ENCODE measurements around the gene YTHDC2.

The YTHDC2 gene

DNA sequence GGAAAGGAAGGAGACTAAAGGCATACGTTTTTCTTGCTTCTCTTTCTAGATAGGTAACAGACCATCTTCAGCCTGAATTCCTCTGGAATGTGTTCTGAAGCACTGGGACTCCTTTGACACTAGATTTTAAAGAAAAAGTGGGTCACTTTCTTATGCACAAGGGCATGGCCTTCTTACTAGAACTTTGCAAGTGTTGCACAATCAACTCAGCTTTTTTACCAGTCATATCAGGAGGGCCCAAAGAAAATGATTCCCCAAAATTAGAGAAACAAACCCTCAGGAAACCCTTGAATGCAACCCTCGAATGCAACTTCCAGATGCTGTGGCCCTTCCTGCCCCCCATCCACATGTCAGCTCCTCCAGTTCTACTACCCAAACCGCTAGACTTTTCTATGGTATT is 93.9 kb downstream of the YTHDC2 start:
- no peak for DNase-seq

DNA sequence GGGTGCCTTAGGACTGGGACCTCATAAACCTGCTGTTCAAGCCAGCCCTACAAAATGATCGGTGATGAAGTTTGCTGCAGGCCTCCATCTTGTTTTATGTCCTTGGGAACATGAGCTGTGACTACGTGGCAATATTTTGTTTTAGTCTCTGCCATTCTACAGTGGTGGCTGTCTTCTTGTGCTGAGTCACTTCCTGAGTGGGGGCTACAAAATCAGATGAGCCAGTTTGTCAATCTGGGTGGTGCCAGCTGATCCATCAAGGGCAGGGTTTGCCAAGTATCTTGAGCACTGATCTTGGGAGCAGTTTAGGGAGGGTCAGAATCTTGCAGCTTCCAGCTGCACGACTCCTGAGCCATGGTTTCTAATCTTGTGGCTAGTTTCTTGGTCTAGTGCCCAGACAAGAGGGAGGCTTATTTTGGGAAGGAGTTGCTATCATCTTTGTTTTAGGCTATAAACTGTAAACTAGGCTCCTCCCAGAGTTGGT is 94.7 kb downstream of the YTHDC2 start:
- no peak for DNase-seq

DNA sequence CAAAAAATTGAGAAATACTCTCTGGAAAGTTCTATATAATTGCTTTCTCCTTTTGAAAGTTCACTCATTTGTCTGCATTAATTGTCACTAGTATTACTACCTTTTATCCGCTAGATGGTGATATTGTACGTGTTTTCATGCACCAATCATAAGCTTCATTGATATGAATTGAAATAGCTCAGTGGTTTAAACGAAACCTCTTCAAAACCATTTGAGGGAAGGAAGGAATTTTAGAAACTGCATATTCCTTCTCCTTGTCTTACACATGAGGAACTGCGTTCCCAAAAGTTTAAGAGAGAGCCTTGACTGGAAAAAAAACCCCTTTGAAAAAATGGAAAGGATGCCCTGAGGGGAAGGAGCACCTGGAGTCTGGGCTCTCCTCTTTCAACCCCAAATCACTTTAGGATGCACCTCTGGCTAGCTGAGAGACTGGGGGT is 98.6 kb downstream of the YTHDC2 start:
- no peak for DNase-seq

DNA sequence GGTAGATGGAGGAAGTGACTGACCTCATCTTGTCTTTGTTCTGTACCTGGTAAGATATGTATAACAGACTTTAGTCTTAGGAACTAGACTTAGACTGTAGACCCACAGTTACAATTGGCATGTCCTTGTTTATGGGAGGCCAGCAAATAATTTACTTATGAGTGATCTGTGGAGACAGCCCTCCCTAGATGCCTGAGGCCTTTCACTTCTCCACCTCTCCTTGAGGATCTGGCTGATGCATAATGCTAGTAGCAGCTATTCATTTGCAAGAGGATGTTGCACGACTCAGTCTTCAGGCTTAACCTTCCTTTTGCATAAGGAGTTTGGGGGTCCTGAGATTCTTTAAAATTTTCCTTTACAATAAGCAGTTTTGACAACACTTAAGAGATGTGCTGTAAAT is 100.7 kb downstream of the YTHDC2 start:
- no peak for DNase-seq

DNA sequence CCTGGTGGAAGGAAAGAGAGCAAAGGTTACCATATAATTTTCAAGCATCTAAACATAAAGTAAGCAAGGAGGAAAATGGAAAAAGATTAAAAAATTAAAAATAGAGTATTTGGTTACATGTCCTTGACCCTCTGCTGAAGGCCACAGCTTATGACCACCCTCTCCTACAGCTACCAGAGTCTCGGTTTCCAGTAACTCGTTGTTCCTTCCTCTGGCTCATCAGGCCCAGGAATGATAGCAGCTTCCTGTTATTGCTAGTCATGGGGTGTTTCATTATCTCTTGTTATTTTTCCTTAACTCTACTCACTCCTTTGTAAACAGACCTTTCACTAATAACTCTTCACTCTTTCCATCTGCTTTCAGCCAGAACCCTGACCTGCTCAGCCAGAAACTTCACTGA is 102.2 kb downstream of the YTHDC2 start:
- DNase-seq, result no peak

DNA sequence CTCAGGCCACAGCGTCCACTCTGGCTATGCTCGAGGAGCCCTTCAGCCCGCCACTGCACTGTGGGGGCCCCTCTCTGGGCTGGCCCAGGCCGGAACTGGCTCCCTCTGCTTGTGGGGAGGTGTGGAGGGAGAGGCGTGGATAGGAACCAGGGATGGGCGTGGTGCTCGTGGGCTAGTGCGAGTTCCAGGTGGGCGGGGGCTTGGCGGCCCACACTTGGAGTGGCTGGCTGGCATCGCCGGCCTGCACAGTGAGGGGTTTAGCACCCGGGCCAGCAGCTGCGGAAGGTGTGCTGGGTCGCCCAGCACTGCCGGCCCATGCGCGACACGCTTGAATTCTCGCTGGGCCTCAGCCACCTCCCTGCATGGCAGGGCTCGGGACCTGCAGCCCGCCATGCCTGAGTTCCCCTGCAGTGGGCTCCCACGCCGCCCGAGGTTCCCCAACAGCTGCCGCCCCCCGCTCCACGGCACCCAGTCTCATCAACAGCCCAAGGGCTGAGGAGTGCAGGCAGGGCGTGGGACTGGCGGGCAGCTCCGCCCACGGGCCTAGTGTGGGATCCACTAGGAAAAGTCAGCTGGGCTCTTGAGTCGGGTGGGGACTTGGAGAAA is 103.8 kb downstream of the YTHDC2 start:
- no peak for DNase-seq

DNA sequence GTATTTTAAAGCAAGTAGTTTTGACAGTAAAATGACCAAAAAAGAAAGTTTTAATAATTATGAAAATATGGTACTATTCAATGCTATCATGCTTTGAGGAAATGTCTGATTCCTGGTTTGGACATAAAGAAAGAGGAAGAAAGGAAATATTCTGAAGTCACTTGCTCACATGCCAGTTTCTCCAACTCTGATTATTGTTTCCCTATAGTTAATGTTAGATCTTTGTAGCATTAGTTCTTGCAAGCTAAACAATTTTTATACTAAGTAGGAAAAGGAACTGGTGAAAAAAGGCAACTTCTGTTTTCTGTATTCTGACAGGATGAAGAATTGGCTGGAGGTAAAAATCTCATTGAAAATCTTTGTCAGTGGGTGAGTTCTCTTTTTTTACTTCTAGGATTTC is 119.5 kb downstream of the YTHDC2 start:
- no peak for DNase-seq

DNA sequence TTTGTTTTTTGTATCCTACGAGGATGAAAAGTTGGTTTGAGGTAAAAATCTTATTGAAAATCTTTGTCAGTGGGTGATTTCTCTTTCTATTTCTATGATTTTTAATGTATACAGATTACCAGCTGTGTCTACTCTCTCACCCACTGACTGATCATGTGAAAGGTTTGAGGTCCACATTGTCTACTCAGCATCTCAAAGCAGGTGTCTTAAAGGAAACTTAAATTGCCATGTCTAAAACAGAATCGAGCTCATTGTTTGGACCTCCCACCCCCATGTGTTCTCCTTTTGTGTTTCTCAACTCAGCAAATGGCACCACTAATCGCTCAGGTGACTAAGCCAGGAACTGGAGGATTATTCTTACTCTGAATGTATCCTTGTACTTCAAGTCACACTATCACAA is 121.5 kb downstream of the YTHDC2 start:
- DNase-seq, result no peak

DNA sequence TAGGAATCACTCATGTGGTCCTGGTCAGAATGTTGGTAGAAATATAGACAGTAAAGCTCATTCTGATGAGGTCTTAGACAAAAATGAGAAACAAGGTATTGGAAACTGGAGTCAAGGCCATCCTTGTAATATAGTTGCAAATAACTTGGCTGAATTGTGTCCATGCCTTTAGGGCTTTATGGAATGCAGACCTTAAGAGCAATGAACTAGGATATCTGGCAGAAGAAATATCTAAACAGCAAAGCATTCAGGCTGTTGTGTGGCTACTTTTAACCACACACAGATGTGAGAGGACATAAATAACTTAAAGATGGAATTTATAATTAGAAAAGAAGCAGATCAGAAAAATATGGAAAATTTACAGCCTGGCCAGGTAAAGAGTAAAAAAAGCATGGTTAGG is 128.2 kb downstream of the YTHDC2 start:
- no peak for DNase-seq

All from cerebellar nuclear complex (tissue), 1 donor.